ENCODE data around the gene SRRM4.

Gene SRRM4

DNA sequence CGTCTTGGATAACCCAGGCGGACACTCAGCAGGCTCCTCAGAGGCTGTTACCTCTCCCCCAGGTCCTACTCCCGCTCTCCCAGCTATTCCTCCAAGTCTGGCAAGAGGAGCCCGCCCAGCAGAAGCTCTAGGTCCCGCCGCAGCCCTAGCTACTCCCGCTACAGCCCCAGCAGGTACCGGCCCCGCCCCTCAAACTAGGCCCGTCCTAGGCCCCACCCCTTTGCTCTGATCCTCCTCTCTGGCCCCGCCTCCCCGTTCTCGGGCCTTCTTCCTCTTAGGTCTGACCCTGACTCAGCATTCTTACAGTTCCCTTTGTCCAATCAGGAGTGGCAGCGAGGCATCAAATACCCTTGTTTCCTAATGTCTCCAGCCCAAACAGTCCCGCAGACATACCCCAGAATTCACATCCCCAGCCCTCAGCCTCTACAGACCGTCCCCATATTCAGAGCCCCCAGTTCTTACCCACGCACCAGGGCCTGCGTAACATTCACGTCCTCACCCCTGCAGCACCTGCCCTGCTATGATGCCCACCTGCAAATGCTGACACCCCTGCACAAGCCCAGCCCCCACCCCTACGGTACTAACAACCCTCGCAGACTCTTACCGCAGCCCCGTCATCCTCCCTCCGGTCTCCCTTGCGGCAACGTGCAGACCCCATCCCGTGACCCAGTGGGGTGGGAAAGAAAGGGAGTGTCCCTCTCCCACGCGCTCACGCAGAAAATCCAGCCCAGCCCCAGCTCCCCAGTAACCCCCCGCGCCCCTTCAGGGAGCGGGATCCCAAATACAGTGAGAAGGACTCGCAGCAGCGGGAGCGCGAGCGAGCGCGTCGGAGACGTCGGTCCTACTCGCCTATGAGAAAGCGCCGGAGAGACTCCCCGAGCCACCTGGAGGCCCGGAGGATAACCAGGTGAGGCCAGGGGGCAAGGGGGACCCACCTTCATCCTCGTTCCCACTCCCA lies 172.4 kb downstream of the SRRM4 start:
- Histone ChIP-seq H3K27me3 (ENCODE audit: insufficient read depth, low read depth) (no peaks in the 10 kb centered on the region), H3K36me3 (ENCODE audit: insufficient read depth) (no peaks in the 10 kb centered on the region), H2AFZ (ENCODE audit: low read depth) (no peak overlapping the region), H3K27ac (no peak overlapping the region), H3K4me2 (no peak overlapping the region), H4K20me1 (ENCODE audit: insufficient read depth) (no peaks in the 10 kb centered on the region), H3K79me2 (ENCODE audit: insufficient read depth, low read depth) (no peaks in the 10 kb centered on the region), H3K4me3 (IDR thresholded peaks at IDR 0.05; ENCODE audit: insufficient read depth, low read depth, low read length) (no peak overlapping the region), H3K9ac (no peak overlapping the region), H3K4me1 (ENCODE audit: low read depth, poor library complexity, severe bottlenecking) (no peaks in the 10 kb centered on the region)
- TF ChIP-seq, protein P1, sequence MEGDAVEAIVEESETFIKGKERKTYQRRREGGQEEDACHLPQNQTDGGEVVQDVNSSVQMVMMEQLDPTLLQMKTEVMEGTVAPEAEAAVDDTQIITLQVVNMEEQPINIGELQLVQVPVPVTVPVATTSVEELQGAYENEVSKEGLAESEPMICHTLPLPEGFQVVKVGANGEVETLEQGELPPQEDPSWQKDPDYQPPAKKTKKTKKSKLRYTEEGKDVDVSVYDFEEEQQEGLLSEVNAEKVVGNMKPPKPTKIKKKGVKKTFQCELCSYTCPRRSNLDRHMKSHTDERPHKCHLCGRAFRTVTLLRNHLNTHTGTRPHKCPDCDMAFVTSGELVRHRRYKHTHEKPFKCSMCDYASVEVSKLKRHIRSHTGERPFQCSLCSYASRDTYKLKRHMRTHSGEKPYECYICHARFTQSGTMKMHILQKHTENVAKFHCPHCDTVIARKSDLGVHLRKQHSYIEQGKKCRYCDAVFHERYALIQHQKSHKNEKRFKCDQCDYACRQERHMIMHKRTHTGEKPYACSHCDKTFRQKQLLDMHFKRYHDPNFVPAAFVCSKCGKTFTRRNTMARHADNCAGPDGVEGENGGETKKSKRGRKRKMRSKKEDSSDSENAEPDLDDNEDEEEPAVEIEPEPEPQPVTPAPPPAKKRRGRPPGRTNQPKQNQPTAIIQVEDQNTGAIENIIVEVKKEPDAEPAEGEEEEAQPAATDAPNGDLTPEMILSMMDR (conservative IDR thresholded peaks at IDR 0.05; ENCODE audit: low read depth, low read length), result no peak

DNA sequence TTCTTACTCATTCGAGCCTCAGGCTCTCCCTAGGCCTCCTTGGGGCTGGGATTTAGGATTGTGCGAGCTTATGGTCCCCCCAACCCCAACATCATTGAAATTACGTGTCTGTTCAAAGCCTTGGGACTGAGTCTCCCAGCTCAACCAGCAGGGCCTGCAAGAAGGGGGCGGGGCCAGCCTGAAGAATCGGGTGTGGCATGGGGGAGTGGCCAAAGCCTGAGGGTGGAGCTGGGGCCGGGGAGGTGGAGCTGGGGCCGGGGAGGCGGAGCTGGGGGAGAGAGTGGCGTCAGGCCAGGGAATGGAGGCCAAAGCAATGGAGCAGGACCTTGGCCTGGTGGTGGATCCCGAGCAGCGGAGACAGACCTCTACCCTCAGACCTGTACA lies 173.1 kb downstream of the SRRM4 start:
- TF ChIP-seq, protein P1 (conservative IDR thresholded peaks at IDR 0.05; ENCODE audit: low read depth, low read length), result no peak
- no peaks in the 10 kb centered on the region for H3K27me3 ChIP-seq (ENCODE audit: insufficient read depth, low read depth)
- no peaks in the 10 kb centered on the region for H3K36me3 ChIP-seq (ENCODE audit: insufficient read depth)
- no peaks in the 10 kb centered on the region for H3K79me2 ChIP-seq (ENCODE audit: insufficient read depth, low read depth)
- H4K20me1 ChIP-seq (ENCODE audit: insufficient read depth), result no peaks in the 10 kb centered on the region
- H3K4me1 ChIP-seq (ENCODE audit: low read depth, poor library complexity, severe bottlenecking), result no peaks in the 10 kb centered on the region
- H3K4me3 ChIP-seq (IDR thresholded peaks at IDR 0.05; ENCODE audit: insufficient read depth, low read depth, low read length), result no peak overlapping the region
- H3K4me2 ChIP-seq, result no peak overlapping the region
- H3K27ac ChIP-seq, result no peak overlapping the region
- no peak overlapping the region for H3K9ac ChIP-seq
- H2AFZ ChIP-seq (ENCODE audit: low read depth), result no peak overlapping the region

GRCh38 chr12:119156401-119157044 lies 175.2 kb downstream of the SRRM4 start:
- no peaks in the 10 kb centered on the region for H3K36me3 ChIP-seq (ENCODE audit: insufficient read depth)
- no peak overlapping the region for H3K4me3 ChIP-seq (IDR thresholded peaks at IDR 0.05; ENCODE audit: insufficient read depth, low read depth, low read length)
- H3K27me3 ChIP-seq (ENCODE audit: insufficient read depth, low read depth), result no peaks in the 10 kb centered on the region
- no peaks in the 10 kb centered on the region for H3K79me2 ChIP-seq (ENCODE audit: insufficient read depth, low read depth)
- H3K9ac ChIP-seq, result no peak overlapping the region
- H4K20me1 ChIP-seq (ENCODE audit: insufficient read depth), result no peaks in the 10 kb centered on the region
- TF ChIP-seq, protein P1 (conservative IDR thresholded peaks at IDR 0.05; ENCODE audit: low read depth, low read length), result no peak
- H2AFZ ChIP-seq (ENCODE audit: low read depth), result no peak overlapping the region
- no peaks in the 10 kb centered on the region for H3K4me1 ChIP-seq (ENCODE audit: low read depth, poor library complexity, severe bottlenecking)
- H3K4me2 ChIP-seq, result no peak overlapping the region
- H3K27ac ChIP-seq, result no peak overlapping the region

GRCh38 chr12:119157528-119157927 lies 176.2 kb downstream of the SRRM4 start:
- TF ChIP-seq, protein P1 (conservative IDR thresholded peaks at IDR 0.05; ENCODE audit: low read depth, low read length), result no peak
- Histone ChIP-seq H3K27me3 (ENCODE audit: insufficient read depth, low read depth) (no peaks in the 10 kb centered on the region), H3K27ac (no peak overlapping the region), H3K36me3 (ENCODE audit: insufficient read depth) (no peaks in the 10 kb centered on the region), H3K4me1 (ENCODE audit: low read depth, poor library complexity, severe bottlenecking) (no peaks in the 10 kb centered on the region), H4K20me1 (ENCODE audit: insufficient read depth) (no peaks in the 10 kb centered on the region), H3K79me2 (ENCODE audit: insufficient read depth, low read depth) (no peaks in the 10 kb centered on the region), H2AFZ (ENCODE audit: low read depth) (no peak overlapping the region), H3K9ac (no peak overlapping the region), H3K4me2 (no peak overlapping the region), H3K4me3 (IDR thresholded peaks at IDR 0.05; ENCODE audit: insufficient read depth, low read depth, low read length) (no peak overlapping the region)

Measured in KMS-11 (cell line).